SK-N-SH (cell line): ENCODE data around the gene TTLL6. TPM values are rescaled to one million over a fixed set of nuclear protein-coding genes. Genes with fewer than 3 reads are reported as not detected.

Source experiments
- CTCF ChIA-PET: fragments of 300-600, 350-600 bp; formaldehyde crosslinking; extraction: SDS; loops from one replicate; lab custom pipeline; 2021; lab: Yijun Ruan, JAX
- POLR2A ChIA-PET: fragments of 350-600 bp; sonication (Branson Sonifier 250); formaldehyde crosslinking; extraction: SDS; loops from one replicate; lab custom pipeline; 2020; ENCODE audit warnings: antibody characterized with exemption, inconsistent platforms; lab: Yijun Ruan, JAX
- DNase-seq: peaks from one replicate; pipeline ENCODE4 v3.0.0; 2012
- H2AFZ ChIP-seq: fragments of 200-600 bp; sonication (generic); 2 replicates; pipeline ENCODE4 v1.8.1; 2016; ENCODE audit warnings: antibody characterized with exemption, mild to moderate bottlenecking, low read depth
- H3F3A ChIP-seq: fragments of 200-600 bp; sonication (generic); replicated peaks from 2 replicates; pipeline ENCODE3; 2016; ENCODE audit warnings: antibody characterized with exemption, mild to moderate bottlenecking; ENCODE audit not compliant: insufficient read depth
- H3K27ac ChIP-seq, 2 experiments: fragments of 200-500 bp in 1 of 2; fragments of 200-600 bp in 1 of 2; sonication (Bioruptor generic) in 1 of 2; sonication (generic), shearing (Covaris generic) in 1 of 2; 2 replicates each; pipeline versions ENCODE4 v1.5.1 to v1.6.1; 2014 to 2016; ENCODE audit warnings: low read depth in 2 of 2, inconsistent platforms in 1 of 2, low read length in 1 of 2, mild to moderate bottlenecking in 1 of 2, mixed read lengths in 1 of 2
- H3K27me3 ChIP-seq: fragments of 200-600 bp; sonication (generic), shearing (Covaris generic); 2 replicates; pipeline ENCODE4 v1.6.1; 2016; ENCODE audit warnings: mixed run types; ENCODE audit not compliant: insufficient read depth
- H3K36me3 ChIP-seq, 2 experiments: fragments of 200-500 bp in 1 of 2; fragments of 200-600 bp in 1 of 2; sonication (Bioruptor generic) in 1 of 2; sonication (generic) in 1 of 2; replicated peaks in 1 of 2; 2 replicates each; pipeline versions ENCODE3 to v1.5.1; 2014 to 2016; ENCODE audit warnings: low read length in 1 of 2, mild to moderate bottlenecking in 1 of 2; ENCODE audit not compliant: insufficient read depth in 2 of 2, control insufficient read depth in 1 of 2
- H3K4me1 ChIP-seq, 2 experiments: fragments of 200-500 bp in 1 of 2; fragments of 200-600 bp in 1 of 2; sonication (Bioruptor generic) in 1 of 2; sonication (generic), shearing (Covaris generic) in 1 of 2; 2 replicates each; pipeline versions ENCODE4 v1.5.1 to v1.6.1; 2014 to 2016; ENCODE audit warnings: low read depth in 1 of 2, low read length in 1 of 2, mixed run types in 1 of 2; ENCODE audit not compliant: insufficient read depth in 2 of 2, control insufficient read depth in 1 of 2
- H3K4me2 ChIP-seq: fragments of 200-600 bp; sonication (generic), shearing (Covaris generic); 2 replicates; pipeline ENCODE4 v1.6.1; 2017; ENCODE audit warnings: mixed run types
- H3K4me3 ChIP-seq, 2 experiments: fragments of 200-500 bp in 1 of 2; fragments of 200-600 bp in 1 of 2; sonication (Bioruptor generic) in 1 of 2; sonication (generic), shearing (Covaris generic) in 1 of 2; 2 replicates each; pipeline versions ENCODE4 v1.5.1 to v1.8.1; 2014 to 2016; ENCODE audit warnings: low read depth in 2 of 2, inconsistent platforms in 1 of 2, low read length in 1 of 2, mild to moderate bottlenecking in 1 of 2, mixed read lengths in 1 of 2, moderate library complexity in 1 of 2
- H3K79me2 ChIP-seq: fragments of 200-600 bp; sonication (generic); 2 replicates; pipeline ENCODE4 v1.8.1; 2017; ENCODE audit warnings: mild to moderate bottlenecking; ENCODE audit not compliant: insufficient read depth
- H3K9ac ChIP-seq: fragments of 200-600 bp; sonication (generic); 2 replicates; pipeline ENCODE4 v1.6.1; 2017; ENCODE audit warnings: mixed run types
- H3K9me2 ChIP-seq: fragments of 200-600 bp; sonication (generic); 2 replicates; pipeline ENCODE4 v1.6.1; 2017; ENCODE audit warnings: mixed run types
- H3K9me3 ChIP-seq: fragments of 200-600 bp; sonication (generic); 2 replicates; pipeline ENCODE4 v1.6.1; 2017; ENCODE audit warnings: mixed run types, mild to moderate bottlenecking, moderate library complexity
- H4K20me1 ChIP-seq: fragments of 200-600 bp; sonication (generic); 2 replicates; pipeline ENCODE4 v1.6.1; 2017; ENCODE audit warnings: mild to moderate bottlenecking, mixed run types; ENCODE audit not compliant: insufficient read depth
- ELF1 ChIP-seq: IDR thresholded peaks from 2 replicates; pipeline ENCODE4 v1.4.0; 2012
- EZH2phosphoT487 ChIP-seq: fragments of 200-600 bp; sonication (generic); IDR thresholded peaks from 2 replicates; pipeline ENCODE4 v1.6.1; 2017; ENCODE audit warnings: low read depth, mixed run types, mild to moderate bottlenecking, antibody characterized with exemption, moderate library complexity, borderline replicate concordance
- GABPA ChIP-seq: IDR thresholded peaks from 2 replicates; pipeline ENCODE4 v1.4.0; 2012; ENCODE audit warnings: low read depth, mild to moderate bottlenecking
- MEF2A ChIP-seq: IDR thresholded peaks from 2 replicates; pipeline ENCODE4 v1.4.0; 2012; ENCODE audit warnings: low read depth, borderline replicate concordance
- MXI1 ChIP-seq: IDR thresholded peaks from 2 replicates; pipeline ENCODE4 v1.6.1; 2012; ENCODE audit warnings: mild to moderate bottlenecking, low read depth, low read length, improper control_type of control experiment
- RAD21 ChIP-seq: IDR thresholded peaks from 2 replicates; pipeline ENCODE4 v1.6.1; 2012; ENCODE audit warnings: mild to moderate bottlenecking, low read length
- TCF12 ChIP-seq: IDR thresholded peaks from 2 replicates; pipeline ENCODE4 v1.4.0; 2012
- YY1 ChIP-seq: IDR thresholded peaks from 2 replicates; pipeline ENCODE4 v1.4.0; 2012; ENCODE audit warnings: low read depth, mild to moderate bottlenecking
- WGBS: methylation state at CpG from one replicate; pipeline ENCODE4 v1.1.6; 2017; ENCODE audit warnings: low lambda C conversion rate; 5-methylcytosine and 5-hydroxymethylcytosine counted together
- polyA plus RNA-seq, 3 experiments: library from polyadenylated mRNA; depleted of rRNA; stranded (reverse); fragments of >200 nt; gene quantifications; 2 replicates each; pipeline ENCODE4 v1.2.3, GENCODE V29; 2012
- TF ChIP-seq, protein P1 (sequence below): IDR thresholded peaks from 2 replicates; pipeline ENCODE4 v1.4.0; 2012; ENCODE audit warnings: low read depth, borderline replicate concordance
- TF ChIP-seq, protein P2 (sequence below): IDR thresholded peaks from 2 replicates; pipeline ENCODE4 v1.4.0; 2012; ENCODE audit warnings: low read depth, borderline replicate concordance
- TF ChIP-seq, protein P3 (sequence below): IDR thresholded peaks from 2 replicates; pipeline ENCODE4 v1.4.0; 2012; ENCODE audit warnings: low read depth
- TF ChIP-seq, protein P4 (sequence below): fragments of 150-350 bp; IDR thresholded peaks from 2 replicates; pipeline ENCODE4 v1.6.1; 2016; ENCODE audit warnings: mild to moderate bottlenecking, low read depth, low read length
- TF ChIP-seq, protein P5 (sequence below): fragments of 150-350 bp; IDR thresholded peaks from 2 replicates; pipeline ENCODE4 v1.6.1; 2017; ENCODE audit warnings: antibody characterized with exemption, low read length, low read depth, borderline replicate concordance

TTLL6 gene
- polyA plus RNA-seq, 1 of the 3 experiments (the other 2 are of a cell fraction), result 3.1 TPM

DNA sequence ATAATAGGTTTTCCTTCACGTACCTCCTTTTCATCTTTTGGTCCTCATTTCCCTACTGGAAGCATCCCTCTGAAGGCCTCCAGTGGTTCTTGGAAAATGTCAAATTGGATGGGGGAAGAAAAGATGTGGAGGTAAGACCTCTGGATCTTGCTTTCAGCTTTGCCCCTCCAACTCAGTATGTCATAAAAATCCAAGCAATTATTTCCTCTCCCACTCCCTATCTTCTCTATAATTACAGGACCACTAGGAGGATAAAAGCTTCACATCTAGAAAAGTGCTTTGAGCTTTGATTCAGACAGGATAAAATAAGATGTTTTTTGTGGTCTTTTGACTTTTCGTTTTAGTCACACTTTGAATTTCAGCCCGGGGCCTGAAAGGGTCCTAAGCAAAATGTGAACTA is 1.7 kb downstream of the TTLL6 start:
- Histone ChIP-seq H3K4me1 (peaks cover 0 to 9% of the 10 kb centered on the region in 2 experiments; a peak in 1 of 4 replicates), H2AFZ (no peak overlapping the region), H4K20me1 (no peaks in the 10 kb centered on the region), H3K4me2 (no peak overlapping the region), H3F3A (peaks cover 16% of the 10 kb centered on the region), H3K9me3 (no peaks in the 10 kb centered on the region), H3K4me3 (no peak overlapping the region), H3K9ac (no peak overlapping the region), H3K36me3 (no peaks in the 10 kb centered on the region), H3K27ac (no peak overlapping the region), H3K9me2 (no peaks in the 10 kb centered on the region), H3K79me2 (no peaks in the 10 kb centered on the region), H3K27me3 (peaks cover 48% of the 10 kb centered on the region; the same call in 1 of the 2 replicates)
- ChIA-PET POLR2A (interaction anchor here (1.0 kb wide), 1 partner anchor 64 kb away, joined by 5 read pairs; no protein-coding TSS in a partner anchor), CTCF (interaction anchor here (0.7 to 26.7 kb wide), 21 partner anchors 8 to 217 kb away, joined by 3 to 1196 read pairs (median 4); partner anchors contain the start of gene PRAC2)
- WGBS, result 46% methylated on average over 3 of the region's 3 CpGs
- DNase-seq, result no peak
- TF ChIP-seq YY1 (no peak), MXI1 (no peak), ELF1 (no peak), EZH2phosphoT487 (no peak), GABPA (no peak), RAD21 (no peak), MEF2A (no peak), TCF12 (no peak)
- TF ChIP-seq, protein P1, sequence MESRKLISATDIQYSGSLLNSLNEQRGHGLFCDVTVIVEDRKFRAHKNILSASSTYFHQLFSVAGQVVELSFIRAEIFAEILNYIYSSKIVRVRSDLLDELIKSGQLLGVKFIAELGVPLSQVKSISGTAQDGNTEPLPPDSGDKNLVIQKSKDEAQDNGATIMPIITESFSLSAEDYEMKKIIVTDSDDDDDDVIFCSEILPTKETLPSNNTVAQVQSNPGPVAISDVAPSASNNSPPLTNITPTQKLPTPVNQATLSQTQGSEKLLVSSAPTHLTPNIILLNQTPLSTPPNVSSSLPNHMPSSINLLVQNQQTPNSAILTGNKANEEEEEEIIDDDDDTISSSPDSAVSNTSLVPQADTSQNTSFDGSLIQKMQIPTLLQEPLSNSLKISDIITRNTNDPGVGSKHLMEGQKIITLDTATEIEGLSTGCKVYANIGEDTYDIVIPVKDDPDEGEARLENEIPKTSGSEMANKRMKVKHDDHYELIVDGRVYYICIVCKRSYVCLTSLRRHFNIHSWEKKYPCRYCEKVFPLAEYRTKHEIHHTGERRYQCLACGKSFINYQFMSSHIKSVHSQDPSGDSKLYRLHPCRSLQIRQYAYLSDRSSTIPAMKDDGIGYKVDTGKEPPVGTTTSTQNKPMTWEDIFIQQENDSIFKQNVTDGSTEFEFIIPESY, result no peak
- TF ChIP-seq, protein P2, sequence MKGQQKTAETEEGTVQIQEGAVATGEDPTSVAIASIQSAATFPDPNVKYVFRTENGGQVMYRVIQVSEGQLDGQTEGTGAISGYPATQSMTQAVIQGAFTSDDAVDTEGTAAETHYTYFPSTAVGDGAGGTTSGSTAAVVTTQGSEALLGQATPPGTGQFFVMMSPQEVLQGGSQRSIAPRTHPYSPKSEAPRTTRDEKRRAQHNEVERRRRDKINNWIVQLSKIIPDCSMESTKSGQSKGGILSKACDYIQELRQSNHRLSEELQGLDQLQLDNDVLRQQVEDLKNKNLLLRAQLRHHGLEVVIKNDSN, result no peak
- TF ChIP-seq, protein P3, sequence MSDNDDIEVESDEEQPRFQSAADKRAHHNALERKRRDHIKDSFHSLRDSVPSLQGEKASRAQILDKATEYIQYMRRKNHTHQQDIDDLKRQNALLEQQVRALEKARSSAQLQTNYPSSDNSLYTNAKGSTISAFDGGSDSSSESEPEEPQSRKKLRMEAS, result no peak
- TF ChIP-seq, protein P4, sequence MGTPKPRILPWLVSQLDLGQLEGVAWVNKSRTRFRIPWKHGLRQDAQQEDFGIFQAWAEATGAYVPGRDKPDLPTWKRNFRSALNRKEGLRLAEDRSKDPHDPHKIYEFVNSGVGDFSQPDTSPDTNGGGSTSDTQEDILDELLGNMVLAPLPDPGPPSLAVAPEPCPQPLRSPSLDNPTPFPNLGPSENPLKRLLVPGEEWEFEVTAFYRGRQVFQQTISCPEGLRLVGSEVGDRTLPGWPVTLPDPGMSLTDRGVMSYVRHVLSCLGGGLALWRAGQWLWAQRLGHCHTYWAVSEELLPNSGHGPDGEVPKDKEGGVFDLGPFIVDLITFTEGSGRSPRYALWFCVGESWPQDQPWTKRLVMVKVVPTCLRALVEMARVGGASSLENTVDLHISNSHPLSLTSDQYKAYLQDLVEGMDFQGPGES, result no peak
- TF ChIP-seq, protein P5, sequence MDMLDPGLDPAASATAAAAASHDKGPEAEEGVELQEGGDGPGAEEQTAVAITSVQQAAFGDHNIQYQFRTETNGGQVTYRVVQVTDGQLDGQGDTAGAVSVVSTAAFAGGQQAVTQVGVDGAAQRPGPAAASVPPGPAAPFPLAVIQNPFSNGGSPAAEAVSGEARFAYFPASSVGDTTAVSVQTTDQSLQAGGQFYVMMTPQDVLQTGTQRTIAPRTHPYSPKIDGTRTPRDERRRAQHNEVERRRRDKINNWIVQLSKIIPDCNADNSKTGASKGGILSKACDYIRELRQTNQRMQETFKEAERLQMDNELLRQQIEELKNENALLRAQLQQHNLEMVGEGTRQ, result no peak
